Dermis microvascular lymphatic vessel endothelial cell (primary cell): ENCODE data around the gene ARF5. TPM values are rescaled to one million over a fixed set of nuclear protein-coding genes. Genes with fewer than 3 reads are reported as not detected.
A peak's percentile ranks its signal among the peaks of the same experiment; 100 is the strongest.

Source experiments
- DNase-seq, 2 donors: peaks; one replicate each; pipeline versions ENCODE4 v3.0.0 to v3.0.0-alpha.2; 2010; ENCODE audit warnings: low read depth in 2 of 2
- total RNA-seq: library from RNA; depleted of rRNA; stranded (reverse); fragments of >200 nt; gene quantifications from 2 replicates; pipeline ENCODE4 v1.2.1, GENCODE V29; 2014

The ARF5 gene
- total RNA-seq, 1 donor from 2014 or later, result 179 TPM

DNA sequence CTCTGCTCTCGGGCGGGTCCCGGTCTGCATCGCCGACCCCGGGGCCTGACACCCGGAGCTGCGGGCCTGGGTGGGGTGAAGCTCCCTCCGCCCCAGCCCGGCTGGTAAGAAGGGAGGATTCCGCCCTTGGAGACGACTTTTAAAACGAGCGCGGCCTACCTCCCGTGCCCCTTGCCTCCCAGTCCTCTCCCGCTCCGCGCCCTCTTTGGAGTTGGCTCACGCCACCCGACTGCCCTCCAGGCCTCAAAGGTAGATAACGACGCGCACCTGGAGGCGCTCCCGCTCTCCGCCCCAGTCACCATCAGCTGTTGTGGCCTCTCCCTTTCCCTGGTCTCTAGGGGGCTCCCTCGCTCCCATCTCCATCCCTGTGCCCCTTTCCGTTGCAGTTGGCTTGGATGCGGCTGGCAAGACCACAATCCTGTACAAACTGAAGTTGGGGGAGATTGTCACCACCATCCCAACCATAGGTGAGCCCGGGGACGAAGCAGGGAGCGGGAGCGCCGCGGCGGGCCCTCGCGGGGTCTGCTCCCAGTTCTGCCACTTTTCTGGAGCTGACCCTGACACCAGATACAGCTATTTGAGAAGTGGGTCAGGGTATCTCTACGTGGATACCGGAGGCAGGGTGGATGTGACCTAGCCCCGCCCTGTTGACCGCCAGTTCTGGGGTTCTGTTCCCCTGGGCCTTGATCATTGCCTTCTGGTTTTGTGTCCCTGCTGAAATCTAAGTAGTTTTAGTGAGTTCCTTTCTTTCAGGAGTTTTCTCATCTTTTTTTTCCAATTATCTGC is 679 bp downstream of the ARF5 start:
- DNase-seq, result peak in 1 of 2 donors; percentile 59

DNA sequence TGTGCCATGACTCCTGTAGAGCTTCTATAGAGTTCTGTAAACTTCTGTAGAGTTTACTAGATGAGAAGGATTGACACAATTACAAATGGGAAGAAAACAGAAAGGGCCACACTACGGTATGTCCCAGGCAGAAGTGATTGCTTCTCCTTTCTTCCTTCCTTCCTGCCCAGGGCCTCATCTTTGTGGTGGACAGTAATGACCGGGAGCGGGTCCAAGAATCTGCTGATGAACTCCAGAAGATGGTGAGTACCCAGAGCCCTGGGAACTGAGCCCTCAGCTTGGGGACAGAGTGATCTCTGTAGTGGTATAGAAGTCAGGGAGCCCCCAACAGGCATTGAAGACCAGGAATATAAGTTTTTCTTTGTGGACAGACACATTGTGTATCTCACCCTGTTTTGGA is 1.7 kb downstream of the ARF5 start:
- DNase-seq, result no peak

GRCh38 chr7:127591189-127591588 is 3.0 kb downstream of the ARF5 start:
- DNase-seq, result no peak

GRCh38 chr7:127591591-127591990 is 3.4 kb downstream of the ARF5 start:
- DNase-seq, result no peak

DNA sequence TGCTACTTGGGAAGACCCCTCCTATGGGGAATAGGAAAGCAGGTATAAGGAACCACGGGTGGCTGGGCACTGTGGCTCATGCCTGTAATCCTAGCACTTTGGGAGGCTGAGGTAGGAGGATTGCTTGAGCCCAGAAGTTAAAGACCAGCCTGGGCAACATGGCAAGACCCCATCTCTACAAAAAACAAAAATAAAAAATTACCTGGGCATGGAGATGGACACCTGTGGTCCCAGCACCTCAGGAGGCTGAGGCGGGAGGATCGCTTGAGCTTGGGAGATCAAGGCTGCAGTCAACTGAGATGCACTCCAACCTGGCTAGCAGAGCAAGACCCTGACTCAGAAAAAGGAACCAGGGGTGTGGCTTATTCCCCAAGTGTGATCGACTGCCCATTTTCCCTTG is 4.3 kb downstream of the ARF5 start:
- DNase-seq, result no peak

DNA sequence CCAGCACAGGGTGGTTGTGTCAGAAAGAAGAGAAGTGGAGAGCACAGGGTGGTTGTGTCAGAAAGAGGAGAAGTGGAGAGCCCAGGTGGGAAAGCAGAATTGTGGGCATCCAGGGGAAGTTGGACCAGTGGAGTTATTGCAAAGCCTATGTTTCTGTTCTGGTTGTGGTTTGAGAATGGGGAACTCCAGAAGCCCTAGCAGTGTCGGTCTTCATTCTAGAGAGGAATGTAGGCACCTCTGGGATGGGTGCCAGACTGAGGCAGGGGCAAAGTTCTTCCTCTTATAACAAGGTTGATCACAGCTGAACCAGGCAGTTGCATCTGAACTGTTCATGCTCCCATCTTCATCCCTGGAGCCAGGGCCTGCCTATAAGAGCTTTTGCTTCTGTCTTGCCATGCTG is 6.3 kb downstream of the ARF5 start:
- no peak for DNase-seq

- no peak for DNase-seq
Observed at GRCh38 chr7:127595737-127596136, 7.5 kb downstream of the ARF5 start.

- DNase-seq, result peak in 1 of 2 donors; percentile 19
Observed at GRCh38 chr7:127598318-127598717, 10.1 kb downstream of the ARF5 start.

DNA sequence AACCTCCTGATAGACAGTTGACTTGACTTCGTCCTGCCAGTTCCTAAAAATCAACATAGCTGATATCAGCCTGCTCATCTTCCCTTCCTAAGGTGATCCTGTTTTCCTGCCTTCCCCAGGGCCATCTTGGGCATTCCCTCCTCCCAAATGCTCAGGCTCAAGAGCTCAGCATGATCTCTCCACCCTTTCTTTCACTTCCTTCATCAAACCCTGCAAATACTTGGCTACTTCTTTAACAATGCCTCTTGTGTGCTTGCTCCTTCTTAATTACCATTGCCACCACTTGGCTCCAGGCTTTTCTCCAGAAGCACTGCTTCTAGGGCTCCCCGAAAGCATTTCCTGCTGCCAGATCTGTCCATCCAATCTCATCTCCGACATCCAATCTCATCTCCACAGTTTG is 12.7 kb downstream of the ARF5 start:
- no peak for DNase-seq

DNA sequence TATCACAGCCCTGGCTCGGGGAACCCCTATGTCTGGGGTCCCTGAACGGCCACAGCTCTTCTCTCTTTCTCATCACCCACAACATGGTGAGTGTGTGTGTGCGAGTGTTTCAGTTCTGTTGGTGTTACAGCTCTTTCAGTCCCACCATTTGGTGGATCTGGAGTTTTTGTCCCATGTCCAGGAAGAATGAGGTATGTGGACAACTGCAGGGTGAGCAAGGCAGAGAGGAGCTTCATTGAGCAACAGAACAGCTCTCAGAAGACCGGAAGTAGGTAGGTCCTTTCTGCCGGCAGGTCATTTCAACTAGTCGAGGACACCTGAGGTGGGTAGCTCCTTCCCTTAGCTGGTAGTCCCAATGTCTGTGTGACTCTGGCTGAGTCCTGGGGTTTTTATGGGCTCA is 20.2 kb downstream of the ARF5 start:
- no peak for DNase-seq

GRCh38 chr7:127609297-127609696 is 21.1 kb downstream of the ARF5 start:
- no peak for DNase-seq

DNA sequence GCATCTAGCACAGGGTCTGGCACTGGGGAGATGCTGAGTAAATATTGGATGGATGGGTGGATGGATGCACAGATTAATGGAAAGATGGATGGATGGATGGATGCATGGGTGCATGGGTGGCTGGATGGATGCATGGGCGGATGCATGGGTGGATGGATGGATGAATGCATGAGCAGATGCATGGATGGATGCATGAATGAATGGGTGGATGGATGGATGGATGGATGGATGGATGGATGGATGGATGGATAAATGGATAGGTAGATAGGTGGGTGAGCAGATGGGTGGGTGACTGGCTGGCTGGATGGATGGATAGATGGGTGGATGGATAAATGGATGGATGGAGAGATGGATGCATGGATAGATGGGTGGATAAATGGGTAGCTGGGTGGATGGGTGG is 24.1 kb downstream of the ARF5 start:
- DNase-seq, result no peak

DNA sequence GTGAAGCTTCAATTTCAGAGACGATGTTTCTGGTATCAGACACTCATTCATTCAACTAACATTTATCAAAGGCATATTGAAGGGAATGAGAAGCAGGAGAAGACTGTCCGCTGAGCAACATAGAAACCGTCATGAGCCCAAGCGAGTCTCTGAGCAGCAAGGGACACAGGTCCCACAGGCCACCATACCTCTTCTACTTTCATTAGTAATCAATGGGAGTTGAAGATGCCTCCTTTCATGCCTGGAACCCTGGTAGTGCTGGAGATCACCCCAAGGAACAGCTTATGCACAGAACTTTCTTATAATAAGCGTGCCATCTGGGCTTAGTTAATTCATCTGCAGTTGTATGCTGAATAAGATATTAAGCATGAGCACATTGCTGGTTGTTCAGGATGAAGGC is 28.5 kb downstream of the ARF5 start:
- no peak for DNase-seq

- no peak for DNase-seq
Observed at GRCh38 chr7:127618042-127618441, 29.8 kb downstream of the ARF5 start, which contains the start of gene PAX4. PAX4 (minus strand) TSS chr7:127618142; CDS start chr7:127615928, 2,214 bp downstream.

- no peak for DNase-seq
Observed at GRCh38 chr7:127618775-127619174, 30.6 kb downstream of the ARF5 start.

GRCh38 chr7:127619681-127620405 is 31.6 kb downstream of the ARF5 start:
- no peak for DNase-seq

- no peak for DNase-seq
Observed at GRCh38 chr7:127620406-127621233, 32.4 kb downstream of the ARF5 start.

DNA sequence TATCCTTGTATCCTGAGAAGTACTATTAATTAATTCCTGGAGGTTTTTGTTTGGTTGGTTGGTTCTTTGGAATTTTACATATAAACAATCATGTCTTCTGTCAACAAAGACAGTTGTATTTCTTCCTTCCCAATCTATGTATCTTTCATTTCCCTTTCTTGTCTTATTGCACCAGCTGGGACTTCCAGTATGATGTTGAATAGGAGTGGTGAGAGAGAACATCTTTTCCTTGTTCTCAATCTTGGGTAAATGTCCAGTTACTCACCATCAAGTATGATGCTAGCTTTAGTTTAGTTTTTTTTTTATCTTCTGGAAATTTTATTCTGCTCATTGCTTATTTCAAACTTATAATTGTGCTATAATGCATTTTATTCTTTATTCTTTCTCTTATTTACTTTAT is 37.1 kb downstream of the ARF5 start:
- no peak for DNase-seq

DNA sequence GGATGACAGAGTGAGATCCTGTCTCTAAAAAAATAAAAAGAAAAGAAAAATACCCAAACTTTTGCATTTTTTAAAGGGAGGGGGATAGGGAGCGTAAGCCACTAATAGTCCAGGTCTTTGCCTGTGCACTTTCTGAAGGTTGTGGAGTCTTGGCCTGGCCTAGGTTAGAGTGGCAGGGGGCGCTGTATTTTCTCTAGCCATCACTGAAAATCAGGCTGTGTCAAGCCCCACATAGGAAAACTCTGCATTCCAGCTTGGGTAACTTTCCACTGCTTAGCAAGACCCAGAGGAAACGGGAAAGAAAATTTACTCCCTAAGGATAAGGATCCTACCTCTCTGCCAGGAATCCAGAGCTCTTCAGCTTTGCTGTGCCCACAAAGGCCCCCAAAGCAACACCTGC is 40.2 kb downstream of the ARF5 start:
- no peak for DNase-seq

DNA sequence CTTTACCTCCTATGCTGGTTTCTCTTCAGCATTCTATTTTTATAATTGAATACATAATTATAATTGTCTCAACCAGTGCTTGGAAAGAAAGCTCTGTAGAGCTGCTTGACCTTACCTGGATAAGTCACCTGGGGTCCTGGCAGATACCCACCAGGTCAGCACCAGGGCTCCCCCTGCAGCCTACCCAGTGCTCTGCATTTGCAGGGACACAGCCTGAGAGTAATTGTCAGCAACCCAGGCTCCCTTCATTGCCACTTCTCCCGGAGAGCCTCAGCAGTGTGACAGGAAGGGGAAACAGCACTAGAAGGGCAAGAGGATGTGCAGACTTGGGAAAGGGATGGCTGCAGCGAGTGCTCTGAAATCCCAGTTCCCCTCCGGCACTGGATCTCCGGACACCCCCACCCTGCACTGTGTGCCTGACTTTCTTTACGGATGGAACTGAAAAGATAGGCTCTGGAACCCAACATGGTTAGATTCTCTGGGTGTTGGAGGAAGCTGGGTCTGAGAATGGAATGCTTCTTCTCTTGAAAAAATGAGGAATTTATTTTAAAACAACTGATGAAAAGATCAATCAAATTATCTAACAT is 41.1 kb downstream of the ARF5 start:
- peak in 1 of 2 donors; percentile 21 for DNase-seq

- no peak for DNase-seq
Observed at GRCh38 chr7:127632276-127632910, 44.2 kb downstream of the ARF5 start.
